Activated CD8-positive, alpha-beta memory T cell treated with anti-CD3 and anti-CD28 coated beads for 48 hours (primary cell): ENCODE results near the gene APOBEC4.

Experiments
- DNase-seq, 3 experiments: peaks; one replicate each; pipeline ENCODE4 v3.0.0-alpha.2; 2020; ENCODE audit warnings: low read depth in 2 of 3, low spot score in 2 of 3

Gene APOBEC4

GRCh38 chr1:183604038-183604808, 48.9 kb downstream of the APOBEC4 start:
- no peak for DNase-seq

GRCh38 chr1:183602510-183602909, 50.6 kb downstream of the APOBEC4 start:
- no peak for DNase-seq

GRCh38 chr1:183600634-183601033, 52.5 kb downstream of the APOBEC4 start:
- no peak for DNase-seq

DNA sequence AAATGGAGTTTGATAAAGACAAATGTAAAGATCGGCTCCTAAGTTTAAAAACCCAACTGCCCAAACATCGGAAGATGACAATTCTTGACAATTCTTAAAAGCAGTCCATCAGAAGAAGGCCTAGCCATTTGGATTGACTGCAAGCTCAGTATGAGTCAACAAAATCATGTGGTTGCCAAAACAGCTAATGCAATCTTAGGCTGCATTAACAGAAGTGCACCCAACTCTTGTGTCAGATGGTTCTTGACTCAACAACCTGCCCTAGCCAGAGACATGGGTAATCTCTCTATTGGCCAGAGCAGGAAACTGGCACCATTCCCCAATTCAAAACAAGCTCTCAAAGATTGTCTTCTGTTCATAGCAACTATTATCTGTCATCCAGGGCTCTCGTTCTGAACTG, 53.0 kb downstream of the APOBEC4 start:
- DNase-seq: no peak

DNA sequence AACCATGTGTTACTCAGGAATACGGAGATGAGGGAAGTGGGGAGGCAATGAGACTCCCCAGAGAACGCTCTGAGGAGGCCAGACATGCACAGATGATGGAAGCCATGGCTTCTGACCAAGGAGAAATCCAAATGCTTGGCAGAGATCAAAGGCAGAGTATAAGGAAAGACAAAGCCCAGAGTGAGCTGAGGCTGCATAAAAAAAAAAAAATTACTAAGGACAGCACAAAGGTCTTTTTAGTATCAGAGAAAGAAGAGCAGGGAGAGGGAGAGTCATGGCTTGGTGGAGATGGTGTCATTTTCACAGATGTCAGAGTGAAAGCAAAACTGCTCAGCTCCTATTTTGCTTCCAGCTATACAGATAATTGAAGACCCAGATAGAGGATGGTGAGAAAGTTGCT, 54.7 kb downstream of the APOBEC4 start:
- no peak for DNase-seq

DNA sequence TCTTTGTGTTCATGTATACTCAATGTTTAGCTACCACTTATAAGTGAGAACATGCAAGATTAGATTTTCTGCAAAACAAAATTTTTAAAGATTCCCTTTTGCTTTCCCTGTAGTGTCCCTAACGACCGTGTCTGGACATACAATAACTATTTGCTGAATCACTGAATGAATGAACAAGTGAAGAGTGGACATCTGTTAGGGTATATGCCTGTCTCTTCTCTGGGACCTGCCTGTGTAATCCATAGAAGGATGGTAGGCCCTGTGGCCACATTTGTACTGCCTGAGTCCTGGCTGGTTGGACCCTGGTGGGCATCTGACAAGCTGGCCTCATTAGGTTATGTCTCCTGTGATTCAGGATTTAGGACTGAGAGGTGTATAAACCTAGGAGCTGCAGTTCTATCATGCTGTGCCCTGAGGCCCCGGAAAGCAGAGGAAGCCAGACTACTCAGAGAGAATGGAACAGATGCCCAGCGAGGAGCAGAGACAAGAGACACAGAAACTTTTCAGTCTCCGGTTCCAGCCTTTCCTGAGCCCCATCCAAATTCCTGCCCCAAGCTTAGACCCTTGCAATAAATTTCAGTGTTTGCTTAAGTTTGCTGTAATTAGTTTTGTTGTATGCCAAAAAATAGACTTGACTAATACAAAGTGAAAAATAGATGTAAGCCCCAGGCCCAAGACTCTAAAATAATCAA, 55.3 kb downstream of the APOBEC4 start:
- no peak for DNase-seq

GRCh38 chr1:183596500-183596899, 56.6 kb downstream of the APOBEC4 start:
- no peak for DNase-seq
